CD4-positive, alpha-beta T cell treated with Interleukin-17A for 1 hour (primary cell): ENCODE data around the gene ODAD3.
"Not testable (repeated sequence)": the region's sequence is repeated elsewhere in the genome, so short reads cannot be mapped to it uniquely, and the experiment has no call there.

Source experiments
- DNase-seq: peaks from one replicate; pipeline ENCODE4 v3.0.0-alpha.2; 2020

The ODAD3 gene

GRCh38 chr19:11401808-11402543 is 32.9 kb downstream of the ODAD3 start:
- no peak for DNase-seq

GRCh38 chr19:11400798-11401197 is 34.1 kb downstream of the ODAD3 start:
- no peak for DNase-seq

GRCh38 chr19:11399667-11400066 is 35.3 kb downstream of the ODAD3 start:
- no peak for DNase-seq

GRCh38 chr19:11397089-11397610 is 37.8 kb downstream of the ODAD3 start:
- DNase-seq, result no peak

- DNase-seq, result no peak
Measured at GRCh38 chr19:11390933-11391680, 43.8 kb downstream of the ODAD3 start.

GRCh38 chr19:11390359-11390758 is 44.6 kb downstream of the ODAD3 start:
- DNase-seq, result no peak

- DNase-seq, result peak; percentile 17
Measured at GRCh38 chr19:11387162-11388034, 47.5 kb downstream of the ODAD3 start.

- DNase-seq, result no peak
Measured at GRCh38 chr19:11384778-11385129, 50.2 kb downstream of the ODAD3 start.

GRCh38 chr19:11383706-11384048 is 51.2 kb downstream of the ODAD3 start:
- DNase-seq, result no peak

- peak; percentile 48 for DNase-seq
Measured at GRCh38 chr19:11382898-11383705, 51.8 kb downstream of the ODAD3 start.

GRCh38 chr19:11380653-11381537 is 54.0 kb downstream of the ODAD3 start:
- DNase-seq, result peak; percentile 99

GRCh38 chr19:11379857-11380350 is 55.0 kb downstream of the ODAD3 start:
- DNase-seq, result no peak

- DNase-seq, result not testable (repeated sequence)
Measured at GRCh38 chr19:11379269-11379845, 55.6 kb downstream of the ODAD3 start.

GRCh38 chr19:11378319-11379189 is 56.4 kb downstream of the ODAD3 start:
- DNase-seq, result peak; percentile 21

GRCh38 chr19:11377756-11378155 is 57.2 kb downstream of the ODAD3 start:
- DNase-seq, result no peak

GRCh38 chr19:11377237-11377636 is 57.7 kb downstream of the ODAD3 start:
- DNase-seq, result peak; percentile 26

GRCh38 chr19:11375143-11375948 is 59.6 kb downstream of the ODAD3 start:
- peak; percentile 82 for DNase-seq

GRCh38 chr19:11374433-11375142 is 60.3 kb downstream of the ODAD3 start, which contains the start of gene SWSAP1:
Gene SWSAP1, plus strand, starts transcription at chr19:11374666. Its CDS starts 15 bp downstream, at chr19:11374681.
- DNase-seq, result peak; percentile 100
